Stomach smooth muscle (tissue), 2 donors: ENCODE measurements around the gene SPOCK1.
A peak's percentile ranks its signal among the peaks of the same experiment; 100 is the strongest.

ENCODE experiments used
- H3K27ac ChIP-seq: one replicate; pipeline ENCODE4 v1.7.0; 2013; ENCODE audit warnings: mild to moderate bottlenecking, low read length, inconsistent platforms
- H3K27me3 ChIP-seq, 2 donors: one replicate each; pipeline ENCODE4 v1.7.0; 2013; ENCODE audit warnings: low read length in 2 of 2; ENCODE audit not compliant: insufficient read depth in 2 of 2, control insufficient read depth in 1 of 2
- H3K36me3 ChIP-seq, 2 donors: one replicate each; pipeline ENCODE4 v1.7.0; 2013; ENCODE audit warnings: low read length in 2 of 2; ENCODE audit not compliant: control insufficient read depth in 2 of 2, insufficient read depth in 2 of 2
- H3K4me1 ChIP-seq: one replicate; pipeline ENCODE4 v1.7.0; 2013; ENCODE audit warnings: low read length; ENCODE audit not compliant: control insufficient read depth, insufficient read depth
- H3K4me3 ChIP-seq, 2 donors: one replicate each; pipeline ENCODE4 v1.7.0; 2013; ENCODE audit warnings: low read length in 2 of 2
- H3K9ac ChIP-seq, 2 donors: one replicate each; pipeline ENCODE4 v1.7.0; 2013; ENCODE audit warnings: low read length in 2 of 2, mild to moderate bottlenecking in 1 of 2
- H3K9me3 ChIP-seq, 2 donors: one replicate each; pipeline ENCODE4 v1.7.0; 2013; ENCODE audit warnings: low read length in 2 of 2; ENCODE audit not compliant: control insufficient read depth in 2 of 2
- donor health status: healthy.
- donor health status: Pancreatic carcinoma.

The SPOCK1 gene

DNA sequence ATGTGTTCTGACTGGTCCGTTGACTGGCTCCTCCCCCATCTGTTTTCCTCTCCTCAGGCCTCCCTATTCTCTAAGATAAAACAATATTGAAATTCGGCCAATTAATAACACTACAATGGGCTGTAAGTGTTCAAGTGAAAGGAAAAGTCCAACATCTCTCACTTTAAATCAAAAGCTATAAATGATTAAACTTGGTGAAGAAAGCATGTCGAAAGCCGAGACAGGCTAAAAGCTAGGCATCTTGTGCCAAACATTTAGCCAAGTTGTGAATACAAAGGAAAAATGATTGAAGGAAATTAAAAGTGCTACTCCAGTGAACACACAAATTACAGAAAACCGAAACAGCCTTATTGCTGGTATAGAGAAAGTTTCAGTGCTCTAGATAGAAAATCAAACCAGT is 310.6 kb downstream of the SPOCK1 start:
- Histone ChIP-seq H3K27me3 (no peaks in the 10 kb centered on the region), H3K36me3 (no peaks in the 10 kb centered on the region), H3K4me1 (peaks cover 4% of the 10 kb centered on the region), H3K9ac (no peak overlapping the region), H3K4me3 (no peak overlapping the region), H3K9me3 (no peaks in the 10 kb centered on the region), H3K27ac (no peak overlapping the region)

DNA sequence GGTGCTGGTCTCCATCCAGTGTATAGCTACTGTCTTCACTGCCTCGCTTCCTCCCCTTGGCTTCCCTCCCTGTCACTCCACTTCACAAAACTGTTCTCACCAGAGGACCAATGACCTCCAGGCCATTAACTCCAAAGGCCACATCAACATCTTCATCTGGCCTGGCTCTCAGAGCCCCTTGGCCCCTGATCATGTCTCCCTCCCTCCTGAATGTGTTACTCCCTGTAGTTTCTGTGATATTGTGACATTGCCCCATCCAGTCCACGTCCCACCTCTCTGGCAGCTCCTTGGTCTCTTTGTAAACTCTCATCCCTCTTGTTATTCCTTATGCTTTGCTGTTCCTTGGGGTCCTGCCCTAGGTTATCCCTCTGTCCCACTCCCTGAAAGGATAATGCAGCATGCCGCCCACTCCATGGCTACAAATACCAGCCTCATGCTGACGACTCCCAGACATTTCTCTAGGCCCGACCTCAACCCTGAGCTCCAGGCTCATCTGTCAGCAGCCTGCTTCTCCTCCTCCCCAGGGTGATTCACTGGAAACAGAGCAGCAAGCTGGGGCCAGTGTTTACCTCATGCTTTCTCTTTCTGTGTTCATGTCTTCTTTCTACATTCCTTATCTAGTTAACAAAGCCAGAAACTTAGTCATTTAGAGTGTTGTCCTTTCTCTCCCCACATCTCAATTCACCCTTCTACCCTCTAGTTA is 312.2 kb downstream of the SPOCK1 start:
- H3K4me1 ChIP-seq: peaks cover 4% of the 10 kb centered on the region
- H3K4me3 ChIP-seq: no peak overlapping the region
- H3K36me3 ChIP-seq: no peaks in the 10 kb centered on the region
- H3K27me3 ChIP-seq: no peaks in the 10 kb centered on the region
- H3K27ac ChIP-seq: peak overlapping the region; percentile 64
- no peaks in the 10 kb centered on the region for H3K9me3 ChIP-seq
- H3K9ac ChIP-seq: no peak overlapping the region

DNA sequence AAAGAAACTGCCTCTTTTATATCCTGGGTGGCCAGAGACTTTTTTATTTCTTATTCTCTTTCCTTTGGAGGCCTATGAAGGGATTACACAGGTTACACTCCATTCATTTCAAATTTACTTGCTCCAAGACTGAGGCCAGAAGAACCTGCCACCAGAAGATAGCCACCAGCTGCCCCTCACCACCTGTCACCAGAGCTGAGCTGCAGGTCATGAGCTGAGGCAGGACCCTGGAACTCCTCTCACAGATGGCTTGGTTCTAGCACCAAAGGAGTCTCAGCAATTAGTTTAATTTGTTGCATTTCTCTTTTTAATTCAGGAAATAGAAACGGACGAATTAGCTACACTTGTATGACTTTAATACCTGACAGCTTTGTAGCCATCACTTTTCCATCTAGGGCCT is 313.9 kb downstream of the SPOCK1 start:
- peaks cover 4% of the 10 kb centered on the region for H3K4me1 ChIP-seq
- no peak overlapping the region for H3K4me3 ChIP-seq
- no peaks in the 10 kb centered on the region for H3K27me3 ChIP-seq
- H3K9me3 ChIP-seq: no peaks in the 10 kb centered on the region
- no peaks in the 10 kb centered on the region for H3K36me3 ChIP-seq
- H3K27ac ChIP-seq: no peak overlapping the region
- no peak overlapping the region for H3K9ac ChIP-seq

DNA sequence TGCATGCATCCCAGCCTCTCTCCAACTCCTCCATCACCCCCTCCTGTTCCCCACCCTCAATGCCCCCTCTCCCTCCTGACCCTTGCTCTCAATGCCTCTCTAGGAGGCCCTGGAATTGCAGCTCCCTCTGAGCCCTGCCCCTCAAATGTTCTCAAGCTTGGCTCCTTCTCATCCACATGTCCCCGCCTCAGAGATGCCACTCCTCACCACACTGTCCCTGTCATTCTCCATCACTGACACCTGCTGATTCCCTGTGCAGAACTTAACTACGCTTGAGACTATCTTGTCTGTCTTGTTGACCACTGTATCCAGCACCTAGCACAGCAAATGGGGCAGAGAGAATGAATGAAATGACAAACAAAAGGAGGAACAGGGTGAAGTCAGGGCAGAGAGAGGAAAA is 314.4 kb downstream of the SPOCK1 start:
- peaks cover 4% of the 10 kb centered on the region for H3K4me1 ChIP-seq
- H3K27ac ChIP-seq: no peak overlapping the region

DNA sequence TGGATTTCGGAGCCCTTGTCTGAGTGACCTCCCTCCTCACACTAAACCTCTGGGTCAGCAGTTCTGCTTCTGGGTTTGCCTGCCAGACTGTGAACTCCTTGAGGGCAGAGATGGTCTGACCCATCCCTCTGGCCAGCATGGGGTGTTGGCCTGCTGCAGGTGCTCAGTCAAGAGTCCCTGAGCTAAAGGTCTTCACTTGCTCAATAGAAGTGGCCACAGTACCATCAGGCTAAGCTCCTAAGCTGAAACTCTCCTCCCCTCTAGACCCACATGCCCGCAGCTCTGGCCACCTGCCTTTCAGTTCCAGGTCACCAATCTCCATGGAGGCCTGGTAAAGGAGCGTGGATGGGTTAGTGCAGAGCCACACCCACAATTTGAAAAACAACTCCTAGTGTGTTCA is 316.6 kb downstream of the SPOCK1 start:
- Histone ChIP-seq H3K4me1 (peaks cover 4% of the 10 kb centered on the region), H3K36me3 (no peaks in the 10 kb centered on the region), H3K27ac (no peak overlapping the region), H3K27me3 (no peaks in the 10 kb centered on the region), H3K9ac (no peak overlapping the region), H3K4me3 (no peak overlapping the region), H3K9me3 (no peaks in the 10 kb centered on the region)

More for the DNA sequence above, 314.4 kb downstream of the SPOCK1 start:
- Histone ChIP-seq H3K9ac (no peak overlapping the region), H3K36me3 (no peaks in the 10 kb centered on the region), H3K27me3 (no peaks in the 10 kb centered on the region), H3K4me3 (no peak overlapping the region), H3K9me3 (no peaks in the 10 kb centered on the region)

DNA sequence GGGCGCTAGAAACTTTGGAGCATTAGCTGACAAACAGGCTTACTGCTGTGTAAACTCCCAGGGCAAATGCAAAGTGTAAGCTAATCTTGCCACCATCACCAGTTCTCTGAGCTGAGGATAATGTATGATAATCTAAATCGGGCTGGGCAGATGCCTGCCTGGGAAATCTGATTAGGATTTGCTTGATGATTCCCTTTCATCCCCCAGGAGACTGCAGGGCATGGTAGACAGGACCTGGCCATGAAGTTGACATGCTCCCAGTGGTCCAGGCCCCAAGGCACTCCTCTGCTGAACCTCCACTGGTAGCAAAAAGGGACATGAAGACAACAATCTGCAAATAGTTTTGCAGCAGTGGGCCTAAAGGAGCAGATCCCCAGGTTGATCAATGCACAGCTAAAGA is 317.5 kb downstream of the SPOCK1 start:
- no peak overlapping the region for H3K4me3 ChIP-seq
- no peaks in the 10 kb centered on the region for H3K27me3 ChIP-seq
- no peaks in the 10 kb centered on the region for H3K9me3 ChIP-seq
- no peak overlapping the region for H3K27ac ChIP-seq
- no peaks in the 10 kb centered on the region for H3K4me1 ChIP-seq
- H3K9ac ChIP-seq: no peak overlapping the region
- H3K36me3 ChIP-seq: no peaks in the 10 kb centered on the region

DNA sequence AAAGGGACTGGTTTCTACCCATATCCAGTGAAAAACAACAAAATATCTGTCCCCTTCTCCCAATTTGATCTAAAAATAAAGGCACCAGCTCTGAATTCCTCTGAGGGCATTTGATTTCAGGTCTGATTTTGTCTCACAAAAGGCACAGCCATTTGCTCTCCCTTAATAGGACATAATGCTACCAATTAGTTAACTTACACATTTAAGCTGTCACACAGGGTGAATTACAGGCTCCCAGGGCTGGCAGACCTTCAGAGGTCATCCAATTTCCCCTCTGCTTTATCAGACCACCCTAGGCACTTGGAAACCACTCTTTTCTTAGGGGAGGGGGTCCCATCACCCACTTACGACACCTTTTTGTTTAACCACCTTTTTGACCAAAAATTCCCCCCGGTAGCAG is 319.9 kb downstream of the SPOCK1 start:
- Histone ChIP-seq H3K36me3 (no peaks in the 10 kb centered on the region), H3K27me3 (no peaks in the 10 kb centered on the region), H3K27ac (no peak overlapping the region), H3K4me1 (no peaks in the 10 kb centered on the region), H3K9me3 (no peaks in the 10 kb centered on the region), H3K4me3 (no peak overlapping the region), H3K9ac (no peak overlapping the region)

DNA sequence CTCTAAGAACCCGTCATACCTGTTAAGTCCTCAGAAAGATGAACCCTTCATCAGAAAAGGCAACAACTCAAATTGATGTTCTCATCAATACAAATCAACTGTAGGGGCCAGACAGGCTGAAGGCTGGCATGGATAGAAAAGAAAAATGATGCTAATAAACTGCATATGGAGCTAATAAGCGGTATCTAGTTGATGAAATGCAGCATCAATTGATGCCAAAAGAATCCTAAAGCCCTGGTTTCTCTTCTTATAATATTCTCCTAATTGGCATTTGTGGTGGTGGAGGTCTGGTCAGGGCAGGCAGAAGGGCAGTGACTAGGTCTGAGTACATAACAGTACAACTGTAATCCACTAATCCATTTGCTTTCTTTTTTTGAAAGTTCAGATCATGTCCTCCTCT is 322.5 kb downstream of the SPOCK1 start:
- Histone ChIP-seq H3K27ac (no peak overlapping the region), H3K4me1 (no peaks in the 10 kb centered on the region), H3K27me3 (no peaks in the 10 kb centered on the region), H3K9me3 (no peaks in the 10 kb centered on the region), H3K9ac (no peak overlapping the region), H3K36me3 (no peaks in the 10 kb centered on the region), H3K4me3 (no peak overlapping the region)

DNA sequence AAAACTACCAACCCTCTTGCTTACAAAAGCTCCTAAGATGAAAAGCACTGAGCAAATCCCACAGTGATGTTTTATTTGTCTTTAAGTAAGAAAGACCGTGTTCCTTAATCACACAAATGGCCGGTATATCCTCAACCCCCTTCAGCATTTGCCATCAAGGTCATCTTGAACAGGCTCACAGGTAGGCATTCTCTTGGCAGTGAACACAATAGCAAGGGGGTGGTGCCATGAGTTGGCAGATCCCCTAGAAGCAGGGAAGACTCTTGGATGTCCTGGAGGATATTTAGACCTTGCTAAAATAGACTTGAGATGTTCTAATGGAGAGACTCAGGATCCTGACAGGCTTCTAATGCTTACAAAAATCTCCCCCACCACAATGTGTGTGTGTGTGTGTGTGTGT is 323.0 kb downstream of the SPOCK1 start:
- no peaks in the 10 kb centered on the region for H3K9me3 ChIP-seq

DNA sequence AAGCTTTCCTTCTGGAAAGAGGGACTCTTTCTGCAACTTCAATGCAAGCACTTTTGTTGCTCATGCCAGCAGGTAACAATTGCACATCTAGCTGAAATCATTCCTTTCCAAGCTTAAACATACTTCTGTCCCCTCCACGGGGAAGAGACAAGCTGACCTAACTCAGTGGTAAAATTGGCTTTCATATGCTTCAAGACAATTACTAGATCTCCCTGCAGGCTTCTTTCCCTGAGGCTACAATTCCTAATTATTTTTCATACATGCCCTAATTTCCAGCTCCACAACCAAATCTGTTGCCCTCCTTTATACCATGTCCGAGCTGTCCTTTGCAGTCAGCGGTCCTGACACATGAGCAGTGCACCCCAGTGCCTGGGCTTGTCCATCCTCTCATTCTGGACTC is 324.9 kb downstream of the SPOCK1 start:
- H3K36me3 ChIP-seq: no peaks in the 10 kb centered on the region
- no peaks in the 10 kb centered on the region for H3K9me3 ChIP-seq
- no peak overlapping the region for H3K9ac ChIP-seq
- H3K27ac ChIP-seq: no peak overlapping the region
- no peaks in the 10 kb centered on the region for H3K4me1 ChIP-seq
- H3K27me3 ChIP-seq: no peaks in the 10 kb centered on the region
- no peak overlapping the region for H3K4me3 ChIP-seq

More for the DNA sequence above, 323.0 kb downstream of the SPOCK1 start:
- Histone ChIP-seq H3K9ac (no peak overlapping the region), H3K36me3 (no peaks in the 10 kb centered on the region), H3K4me1 (no peaks in the 10 kb centered on the region), H3K27ac (no peak overlapping the region), H3K27me3 (no peaks in the 10 kb centered on the region), H3K4me3 (no peak overlapping the region)

DNA sequence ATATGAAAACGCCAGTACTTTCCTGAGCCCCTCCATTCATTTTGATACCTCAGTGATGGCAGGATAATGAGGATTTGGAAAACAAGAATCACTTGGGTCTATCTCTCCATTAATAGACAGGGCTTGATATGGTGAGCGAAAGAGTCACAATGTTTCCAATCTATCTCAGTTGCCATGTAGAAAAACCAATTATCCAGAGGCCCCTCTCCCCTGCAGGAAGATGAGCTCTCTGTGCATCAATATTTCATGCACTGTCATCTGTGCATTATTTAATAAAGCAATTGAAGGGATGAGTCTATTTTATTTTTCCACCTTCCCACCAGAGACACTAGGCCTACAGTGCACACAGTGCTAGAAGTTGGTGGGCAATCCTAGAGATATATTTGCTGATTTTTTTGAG is 326.9 kb downstream of the SPOCK1 start:
- Histone ChIP-seq H3K36me3 (no peaks in the 10 kb centered on the region), H3K9ac (no peak overlapping the region), H3K27ac (no peak overlapping the region), H3K4me1 (no peaks in the 10 kb centered on the region), H3K4me3 (no peak overlapping the region), H3K27me3 (no peaks in the 10 kb centered on the region), H3K9me3 (no peaks in the 10 kb centered on the region)
